Peyer's patch (tissue), 4 donors: ENCODE measurements around the gene ABCD1. TPM values are rescaled to one million over a fixed set of nuclear protein-coding genes. Genes with fewer than 3 reads are reported as not detected.

ENCODE experiments used
- DNase-seq, 3 donors: peaks; one replicate each; pipeline ENCODE4 v3.0.0-alpha.2; 2017 to 2019
- H3K27ac ChIP-seq, 4 donors: fragments of 200-600 bp; sonication (generic); one replicate each; pipeline ENCODE4 v1.5.1; 2016 to 2019
- H3K27me3 ChIP-seq, 2 donors: fragments of 200-600 bp; sonication (generic); one replicate each; pipeline ENCODE4 v1.5.1; 2019
- H3K36me3 ChIP-seq, 3 donors: fragments of 200-600 bp; sonication (generic); one replicate each; pipeline ENCODE4 v1.5.1; 2016 to 2019
- H3K4me1 ChIP-seq, 4 donors: fragments of 200-600 bp; sonication (generic); one replicate each; pipeline ENCODE4 v1.5.1; 2016 to 2019
- H3K4me3 ChIP-seq, 4 donors: fragments of 200-600 bp; sonication (generic); 1 replicate in 3 of 4; 2 replicates in 1 of 4; pipeline ENCODE4 v1.5.1; 2016 to 2019; ENCODE audit warnings: mild to moderate bottlenecking in 1 of 4
- H3K9me3 ChIP-seq, 4 donors: fragments of 200-600 bp; sonication (generic); one replicate each; pipeline ENCODE4 v1.5.1; 2016 to 2019; ENCODE audit warnings: mild to moderate bottlenecking in 1 of 4
- POLR2A ChIP-seq, 2 donors: fragments of 450-650 bp; IDR thresholded peaks; one replicate each; pipeline ENCODE4 v1.5.1; 2017; ENCODE audit warnings: antibody characterized with exemption in 2 of 2, mild to moderate bottlenecking in 2 of 2, moderate library complexity in 2 of 2
- total RNA-seq, 4 donors: library from RNA; depleted of rRNA; stranded (reverse); fragments of >200 nt; gene quantifications; one replicate each; pipeline ENCODE4 v1.1.0, GENCODE V29; 2016
- TF ChIP-seq, protein P1 (sequence below), 6 experiments: fragments of 450-650 bp in 4 of 6; fragments of 200-600 bp in 2 of 6; sonication (generic) in 1 of 6; IDR thresholded peaks; one replicate each; pipeline ENCODE4 v1.5.1; 2017 to 2019; ENCODE audit warnings: antibody characterized with exemption in 6 of 6, mild to moderate bottlenecking in 3 of 6, moderate library complexity in 1 of 6

Gene ABCD1
- total RNA-seq, 4 donors from 2014 or later, result 14.9 to 94.2 (median 68.0) TPM

DNA sequence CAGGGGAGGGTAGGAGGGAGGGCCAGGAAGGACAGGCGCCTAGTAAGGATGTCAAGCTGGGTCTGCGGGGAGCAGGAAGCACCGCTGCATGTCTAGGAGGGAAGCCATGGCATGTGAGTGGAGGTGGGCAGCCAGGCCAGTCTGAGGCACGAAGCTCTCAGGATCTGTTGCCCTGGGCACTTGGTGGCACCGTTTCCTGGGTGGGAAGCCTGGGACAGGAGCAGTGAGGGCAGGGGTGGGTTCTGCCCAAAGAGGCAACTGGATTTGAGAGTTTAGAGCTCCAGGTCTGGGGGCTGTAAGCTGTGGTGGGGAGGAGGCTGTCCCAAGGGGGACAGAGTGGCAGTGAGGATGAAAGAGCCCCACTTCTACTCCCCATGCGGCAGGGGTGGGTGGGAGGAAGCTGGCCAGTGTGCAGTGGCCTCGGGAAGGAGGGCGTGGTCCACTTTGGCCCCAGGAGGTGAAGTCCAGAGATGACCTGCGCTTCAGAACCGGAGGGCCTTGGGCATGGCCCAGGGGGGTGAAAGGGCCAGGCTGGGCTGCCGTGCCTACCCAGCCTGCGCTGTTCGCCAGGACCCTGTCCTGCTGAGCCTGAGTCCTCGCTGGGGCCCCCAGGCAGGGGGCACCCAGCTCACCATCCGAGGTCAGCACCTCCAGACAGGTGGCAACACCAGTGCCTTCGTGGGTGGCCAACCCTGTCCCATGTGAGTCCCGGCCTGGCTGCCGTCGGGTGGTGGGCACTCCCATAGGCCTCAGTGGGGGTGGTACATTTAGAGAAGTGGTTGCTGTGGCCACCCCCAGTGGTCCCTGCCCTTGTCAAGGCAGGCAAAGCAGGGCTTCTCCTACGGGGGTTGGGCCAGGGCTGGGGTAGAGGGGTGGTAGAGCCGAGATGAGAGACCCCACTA lies 47.9 kb downstream of the ABCD1 start:
- H3K27ac ChIP-seq, result no peak overlapping the region
- no peak overlapping the region for H3K4me3 ChIP-seq
- no peak for DNase-seq
- no peaks in the 10 kb centered on the region for H3K27me3 ChIP-seq
- TF ChIP-seq POLR2A (IDR thresholded peaks at IDR 0.05), result no peak
- TF ChIP-seq, protein P1, sequence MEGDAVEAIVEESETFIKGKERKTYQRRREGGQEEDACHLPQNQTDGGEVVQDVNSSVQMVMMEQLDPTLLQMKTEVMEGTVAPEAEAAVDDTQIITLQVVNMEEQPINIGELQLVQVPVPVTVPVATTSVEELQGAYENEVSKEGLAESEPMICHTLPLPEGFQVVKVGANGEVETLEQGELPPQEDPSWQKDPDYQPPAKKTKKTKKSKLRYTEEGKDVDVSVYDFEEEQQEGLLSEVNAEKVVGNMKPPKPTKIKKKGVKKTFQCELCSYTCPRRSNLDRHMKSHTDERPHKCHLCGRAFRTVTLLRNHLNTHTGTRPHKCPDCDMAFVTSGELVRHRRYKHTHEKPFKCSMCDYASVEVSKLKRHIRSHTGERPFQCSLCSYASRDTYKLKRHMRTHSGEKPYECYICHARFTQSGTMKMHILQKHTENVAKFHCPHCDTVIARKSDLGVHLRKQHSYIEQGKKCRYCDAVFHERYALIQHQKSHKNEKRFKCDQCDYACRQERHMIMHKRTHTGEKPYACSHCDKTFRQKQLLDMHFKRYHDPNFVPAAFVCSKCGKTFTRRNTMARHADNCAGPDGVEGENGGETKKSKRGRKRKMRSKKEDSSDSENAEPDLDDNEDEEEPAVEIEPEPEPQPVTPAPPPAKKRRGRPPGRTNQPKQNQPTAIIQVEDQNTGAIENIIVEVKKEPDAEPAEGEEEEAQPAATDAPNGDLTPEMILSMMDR (IDR thresholded peaks at IDR 0.05), result no peak
- H3K4me1 ChIP-seq, result no peaks in the 10 kb centered on the region
- no peaks in the 10 kb centered on the region for H3K36me3 ChIP-seq
- H3K9me3 ChIP-seq, result no peaks in the 10 kb centered on the region

DNA sequence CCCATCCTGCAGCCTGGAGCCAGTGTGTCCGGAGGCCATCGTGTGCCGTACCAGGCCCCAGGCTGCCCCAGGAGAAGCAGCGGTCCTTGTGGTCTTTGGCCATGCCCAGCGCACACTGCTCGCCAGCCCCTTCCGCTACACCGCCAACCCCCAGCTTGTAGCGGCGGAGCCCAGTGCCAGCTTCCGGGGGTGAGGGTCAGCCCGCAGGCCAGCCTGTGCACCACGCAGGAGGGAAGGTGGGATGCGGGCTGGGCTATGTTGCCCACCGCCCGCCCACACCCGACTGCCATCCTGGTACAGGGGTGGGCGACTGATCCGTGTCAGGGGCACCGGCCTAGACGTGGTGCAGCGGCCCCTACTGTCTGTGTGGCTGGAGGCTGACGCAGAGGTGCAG lies 48.6 kb downstream of the ABCD1 start:
- no peak for TF ChIP-seq POLR2A (IDR thresholded peaks at IDR 0.05)
- TF ChIP-seq, protein P1 (IDR thresholded peaks at IDR 0.05), result no peak
- H3K27ac ChIP-seq, result no peak overlapping the region
- no peaks in the 10 kb centered on the region for H3K36me3 ChIP-seq

DNA sequence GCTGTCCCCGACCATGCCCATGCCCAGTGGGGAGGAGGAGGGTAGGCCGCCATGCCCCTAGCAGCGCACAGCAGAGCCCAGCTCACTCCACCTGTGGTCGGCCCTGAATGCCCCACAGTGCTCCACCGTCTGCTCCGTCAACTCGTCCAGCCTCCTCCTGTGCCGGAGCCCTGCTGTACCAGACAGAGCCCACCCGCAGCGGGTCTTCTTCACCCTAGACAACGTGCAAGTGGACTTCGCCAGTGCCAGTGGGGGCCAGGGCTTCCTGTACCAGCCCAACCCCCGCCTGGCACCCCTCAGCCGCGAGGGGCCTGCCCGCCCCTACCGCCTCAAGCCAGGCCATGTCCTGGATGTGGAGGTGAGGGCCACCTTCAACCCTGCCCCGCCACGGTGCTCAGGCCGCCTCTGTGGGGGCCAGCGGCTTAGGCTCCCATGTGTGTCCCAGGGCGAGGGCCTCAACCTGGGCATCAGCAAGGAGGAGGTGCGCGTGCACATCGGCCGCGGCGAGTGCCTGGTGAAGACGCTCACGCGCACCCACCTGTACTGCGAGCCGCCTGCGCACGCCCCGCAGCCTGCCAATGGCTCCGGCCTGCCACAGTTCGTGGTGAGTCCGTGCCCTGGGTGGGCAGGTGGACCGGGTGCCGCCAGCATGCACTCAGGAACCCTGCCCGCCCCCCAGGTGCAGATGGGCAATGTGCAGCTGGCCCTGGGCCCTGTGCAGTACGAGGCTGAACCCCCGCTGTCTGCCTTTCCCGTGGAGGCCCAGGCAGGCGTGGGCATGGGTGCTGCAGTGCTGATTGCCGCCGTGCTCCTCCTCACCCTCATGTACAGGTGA lies 49.3 kb downstream of the ABCD1 start:
- no peaks in the 10 kb centered on the region for H3K27me3 ChIP-seq

More for the DNA sequence above, 48.6 kb downstream of the ABCD1 start:
- DNase-seq, result peak in 1 of 3 donors; percentile 15
- H3K9me3 ChIP-seq, result no peaks in the 10 kb centered on the region
- H3K27me3 ChIP-seq, result no peaks in the 10 kb centered on the region
- H3K4me3 ChIP-seq, result no peak overlapping the region
- H3K4me1 ChIP-seq, result no peaks in the 10 kb centered on the region

DNA sequence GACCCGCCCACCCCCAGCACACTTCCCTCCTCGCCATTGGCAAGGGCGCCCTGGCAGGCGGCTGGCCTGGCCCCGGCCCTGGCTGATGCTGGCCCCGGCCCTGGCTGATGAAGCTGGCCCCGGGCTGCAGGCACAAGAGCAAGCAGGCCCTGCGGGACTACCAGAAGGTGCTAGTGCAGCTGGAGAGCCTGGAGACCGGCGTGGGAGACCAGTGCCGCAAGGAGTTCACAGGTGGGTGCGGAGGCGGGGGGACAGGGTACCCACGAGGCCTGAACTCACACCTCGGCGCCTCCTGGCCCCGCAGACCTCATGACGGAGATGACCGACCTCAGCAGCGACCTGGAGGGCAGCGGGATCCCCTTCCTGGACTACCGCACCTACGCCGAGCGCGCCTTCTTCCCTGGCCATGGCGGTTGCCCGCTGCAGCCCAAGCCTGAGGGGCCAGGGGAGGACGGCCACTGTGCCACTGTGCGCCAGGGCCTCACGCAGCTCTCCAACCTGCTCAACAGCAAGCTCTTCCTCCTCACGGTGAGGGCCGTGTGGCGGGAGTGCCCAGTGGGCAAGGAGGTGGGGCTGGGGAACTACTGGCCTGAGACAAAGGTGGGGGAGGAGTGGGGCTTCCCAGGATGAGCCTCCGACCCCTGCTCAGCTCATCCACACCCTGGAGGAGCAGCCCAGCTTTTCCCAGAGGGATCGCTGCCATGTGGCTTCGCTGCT lies 50.1 kb downstream of the ABCD1 start:
- Histone ChIP-seq H3K4me3 (no peak overlapping the region), H3K27ac (no peak overlapping the region), H3K27me3 (no peaks in the 10 kb centered on the region), H3K36me3 (no peaks in the 10 kb centered on the region), H3K4me1 (no peaks in the 10 kb centered on the region), H3K9me3 (no peaks in the 10 kb centered on the region)
- no peak for TF ChIP-seq POLR2A (IDR thresholded peaks at IDR 0.05)
- TF ChIP-seq, protein P1 (IDR thresholded peaks at IDR 0.05), result no peak
- peak in 1 of 3 donors; percentile 27 for DNase-seq

More for the DNA sequence above, 49.3 kb downstream of the ABCD1 start:
- peak in 1 of 3 donors; percentile 16 for DNase-seq
- H3K4me1 ChIP-seq, result no peaks in the 10 kb centered on the region
- no peaks in the 10 kb centered on the region for H3K36me3 ChIP-seq
- H3K9me3 ChIP-seq, result no peaks in the 10 kb centered on the region
- no peak overlapping the region for H3K27ac ChIP-seq
- TF ChIP-seq POLR2A (IDR thresholded peaks at IDR 0.05), result no peak
- TF ChIP-seq, protein P1 (IDR thresholded peaks at IDR 0.05), result no peak
- H3K4me3 ChIP-seq, result no peak overlapping the region
